GM12878 (cell line): ENCODE measurements around the gene KIAA1671. TPM values are rescaled to one million over a fixed set of nuclear protein-coding genes. Genes with fewer than 3 reads are reported as not detected.

ENCODE experiments used
- ATAC-seq: fragments of 200-7000 bp; cut with Tn5 transposase; 3 replicates; pipeline ENCODE4 v1.9.1; 2020; ENCODE audit warnings: mild to moderate bottlenecking, moderate library complexity
- BruUV-seq: library from RNA; stranded (reverse); fragments of 400-500 nt; replicated peaks from 2 replicates; lab custom pipeline; 2021; lab: Mats Ljungman, UMichigan
- CTCF ChIA-PET: fragments of 300-600 bp; sonication (Branson Sonifier 250); formaldehyde crosslinking; extraction: SDS; loops from one replicate; lab custom pipeline; 2021; ENCODE audit warnings: inconsistent platforms; lab: Yijun Ruan, JAX
- POLR2A ChIA-PET: fragments of 350-600 bp; formaldehyde crosslinking; extraction: SDS; loops from one replicate; lab custom pipeline; 2021; ENCODE audit warnings: inconsistent platforms; lab: Charles Lee
- RAD21 ChIA-PET: fragments of 300-600 bp; sonication (Branson Sonifier 250); formaldehyde crosslinking; loops from one replicate; lab custom pipeline; 2023; ENCODE audit warnings: antibody characterized with exemption; ENCODE audit not compliant: unreplicated experiment; lab: Charles Lee
- SMC1A ChIA-PET: fragments of 300-600 bp; sonication (Branson Sonifier 250); formaldehyde crosslinking; loops from one replicate; lab custom pipeline; 2023; ENCODE audit not compliant: unreplicated experiment, uncharacterized antibody; lab: Charles Lee
- DNase-seq: peaks from one replicate; pipeline ENCODE4 v3.0.0-alpha.2; 2011; ENCODE audit warnings: low read depth, low spot score
- FAIRE-seq: peaks from 3 replicates; lab custom pipeline; 2011; peaks lifted over from hg19 to GRCh38; lab: Jason Lieb, UNC
- H2AFZ ChIP-seq: 2 replicates; pipeline ENCODE4 v1.6.0; 2011; ENCODE audit warnings: low read depth, low read length, control low read depth; ENCODE audit not compliant: control insufficient read depth
- H3K27ac ChIP-seq: 2 replicates; pipeline ENCODE4 v1.5.1; 2011; ENCODE audit warnings: control low read depth; ENCODE audit not compliant: control insufficient read depth, insufficient read depth
- H3K27me3 ChIP-seq, 2 experiments: replicated peaks in 1 of 2; 2 replicates each; pipeline versions ENCODE4 v1.6.0 to v1.6.1; 2011; ENCODE audit warnings: low read length in 1 of 2; ENCODE audit not compliant: control insufficient read depth in 2 of 2, insufficient read depth in 2 of 2
- H3K36me3 ChIP-seq, 2 experiments: 2 replicates each; pipeline ENCODE4 v1.5.1; 2011; ENCODE audit warnings: low read length in 1 of 2; ENCODE audit not compliant: control insufficient read depth in 2 of 2, insufficient read depth in 2 of 2
- H3K4me1 ChIP-seq: 2 replicates; pipeline ENCODE4 v1.6.1; 2011; ENCODE audit warnings: mild to moderate bottlenecking, low read length, moderate library complexity, mixed read lengths; ENCODE audit not compliant: control insufficient read depth, insufficient read depth
- H3K4me2 ChIP-seq: 2 replicates; pipeline ENCODE4 v1.6.0; 2011; ENCODE audit warnings: control low read depth; ENCODE audit not compliant: control insufficient read depth, insufficient read depth
- H3K4me3 ChIP-seq: fragments of 200-600 bp; sonication (generic); 2 replicates; pipeline ENCODE4 v1.5.1; 2016
- H3K79me2 ChIP-seq: 2 replicates; pipeline ENCODE4 v1.6.0; 2011; ENCODE audit warnings: low read length; ENCODE audit not compliant: control insufficient read depth, insufficient read depth
- H3K9ac ChIP-seq: 2 replicates; pipeline ENCODE4 v1.8.0; 2011; ENCODE audit warnings: low read length, control low read depth, mixed read lengths; ENCODE audit not compliant: control insufficient read depth, insufficient read depth
- H3K9me3 ChIP-seq: replicated peaks from 3 replicates; pipeline ENCODE4 v1.5.1; 2011; ENCODE audit warnings: mild to moderate bottlenecking, low read length; ENCODE audit not compliant: control insufficient read depth, insufficient read depth
- H4K20me1 ChIP-seq: 2 replicates; pipeline ENCODE4 v1.6.0; 2011; ENCODE audit not compliant: control insufficient read depth, insufficient read depth
- BCLAF1 ChIP-seq: fragments of 450-650 bp; IDR thresholded peaks from 2 replicates; pipeline ENCODE4 v1.6.1; 2017; ENCODE audit warnings: antibody characterized with exemption, mild to moderate bottlenecking, moderate library complexity
- CBFB ChIP-seq: IDR thresholded peaks from 2 replicates; pipeline ENCODE4 v1.6.1; 2016; ENCODE audit warnings: antibody characterized with exemption, low read depth
- CBX5 ChIP-seq: sonication (generic); IDR thresholded peaks from 2 replicates; pipeline ENCODE4 v1.6.1; 2016; ENCODE audit warnings: low read depth, moderate library complexity, mild to moderate bottlenecking, inconsistent platforms
- EP300 ChIP-seq, 2 experiments: fragments of 150-350 bp in 1 of 2; IDR thresholded peaks; 2 replicates each; pipeline ENCODE4 v1.6.1; 2011 to 2012; ENCODE audit warnings: low read depth in 2 of 2, low read length in 2 of 2, borderline replicate concordance in 1 of 2, improper control_type of control experiment in 1 of 2, inconsistent platforms in 1 of 2; ENCODE audit not compliant: control insufficient read depth in 1 of 2
- FOS ChIP-seq: IDR thresholded peaks from 3 replicates; pipeline ENCODE4 v1.6.1; 2011; ENCODE audit warnings: borderline replicate concordance; ENCODE audit not compliant: insufficient read length; ENCODE audit errors: extremely low read depth
- GATAD2B ChIP-seq: fragments of 450-650 bp; conservative IDR thresholded peaks from 2 replicates; pipeline ENCODE4 v1.6.1; 2017; ENCODE audit warnings: low read depth, mild to moderate bottlenecking, moderate library complexity
- NRF1 ChIP-seq: conservative IDR thresholded peaks from 2 replicates; pipeline ENCODE4 v1.6.1; 2011; ENCODE audit warnings: mild to moderate bottlenecking, low read depth, low read length, improper control_type of control experiment
- RAD51 ChIP-seq: fragments of 450-650 bp; IDR thresholded peaks from 2 replicates; pipeline ENCODE4 v1.6.1; 2016; ENCODE audit warnings: moderate library complexity, mild to moderate bottlenecking, inconsistent platforms
- SIN3A ChIP-seq: IDR thresholded peaks from 2 replicates; pipeline ENCODE4 v1.6.1; 2012; ENCODE audit warnings: low read depth, low read length, improper control_type of control experiment
- SMAD5 ChIP-seq: IDR thresholded peaks from 2 replicates; pipeline ENCODE4 v1.6.1; 2016; ENCODE audit warnings: antibody characterized with exemption, low read depth
- STAT1 ChIP-seq: fragments of 450-650 bp; conservative IDR thresholded peaks from 2 replicates; pipeline ENCODE4 v1.6.1; 2014; ENCODE audit warnings: antibody characterized with exemption, mild to moderate bottlenecking
- ZBED1 ChIP-seq: IDR thresholded peaks from 2 replicates; pipeline ENCODE4 v1.6.1; 2016; ENCODE audit warnings: borderline replicate concordance
- ZNF687 ChIP-seq: fragments of 450-650 bp; IDR thresholded peaks from 2 replicates; pipeline ENCODE4 v1.6.1; 2017; ENCODE audit warnings: mild to moderate bottlenecking, moderate library complexity
- ZZZ3 ChIP-seq: IDR thresholded peaks from 2 replicates; pipeline ENCODE4 v1.6.1; 2011; ENCODE audit warnings: low read depth; ENCODE audit not compliant: control insufficient read depth, insufficient read length
- WGBS: methylation state at CpG from one replicate; pipeline ENCODE4 v1.1.6; 2016; ENCODE audit warnings: low lambda C conversion rate; ENCODE audit not compliant: insufficient replicate concordance, insufficient coverage; ENCODE audit errors: missing lambda C conversion rate; 5-methylcytosine and 5-hydroxymethylcytosine counted together
- in situ Hi-C: fragments of 300-500 bp; cut with MboI; formaldehyde crosslinking; loops from 9 replicates; pipeline ENCODE4 v1.14.3; 2018; ENCODE audit warnings: mixed read lengths
- intact Hi-C: fragments of 100-400 bp; cut with micrococcal nuclease; formaldehyde crosslinking; loops from one replicate; pipeline ENCODE4 v1.14.2; 2022; ENCODE audit not compliant: unreplicated experiment
- polyA plus RNA-seq, 11 experiments: library from polyadenylated mRNA; depleted of rRNA in 4 of 11; unstranded in 6 of 11; stranded (reverse) in 5 of 11; fragments of >200 nt; fragmentation: Nextera tagmentation in 4 of 11; fragmentation: Illumina TruSeq in 1 of 11; extraction: Ambion mirVana in 4 of 11; extraction: Trizol in 1 of 11; gene quantifications; 1 replicate in 1 of 11; 2 replicates in 10 of 11; pipeline versions ENCODE4 v1.2.1 to v1.2.3, GENCODE V29; 2011 to 2016; ENCODE audit warnings: inconsistent platforms in 2 of 11, missing spikeins in 2 of 11, low read depth in 1 of 11
- total RNA-seq, 4 experiments: library from RNA; depleted of rRNA in 3 of 4; stranded (reverse); fragments of >200 nt in 3 of 4; fragmentation: Illumina TruSeq in 1 of 4; extraction: Trizol in 1 of 4; gene quantifications; 2 replicates each; pipeline versions ENCODE4 v1.2.1 to v1.2.3, GENCODE V29; 2013 to 2021
- TF ChIP-seq, protein P1 (sequence below): fragments of 450-650 bp; IDR thresholded peaks from 2 replicates; pipeline ENCODE4 v1.6.1; 2014; ENCODE audit warnings: mild to moderate bottlenecking

Gene KIAA1671
- total and polyA plus RNA-seq, 10 of the 15 experiments (the other 5 are each of a cell fraction or from before 2014, with no cell fraction given) = 0.05 to 2.7 (median 0.33) TPM

DNA sequence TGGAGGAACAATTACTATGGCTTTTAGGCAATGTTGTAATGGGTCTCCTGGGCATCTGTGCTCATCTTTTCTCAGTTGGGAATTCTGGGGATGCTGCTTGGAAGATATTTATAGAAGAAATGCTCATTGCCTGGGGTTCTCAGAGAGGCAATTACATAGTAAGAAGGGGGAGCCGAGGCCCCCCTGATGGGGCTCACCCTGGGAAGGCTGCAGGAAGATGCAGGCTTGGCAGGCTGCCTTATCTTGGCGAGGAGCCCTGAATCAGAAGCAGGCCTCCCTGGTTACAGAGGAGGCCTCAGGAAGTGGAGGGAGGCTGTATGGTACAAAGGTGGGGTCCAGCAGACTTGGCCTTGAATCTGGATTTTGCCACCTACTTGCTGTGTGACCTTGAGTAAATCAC lies 186.5 kb downstream of the KIAA1671 start:
- H3K4me1 ChIP-seq = no peaks in the 10 kb centered on the region
- no peaks in the 10 kb centered on the region for H3K36me3 ChIP-seq
- TF ChIP-seq, protein P1, sequence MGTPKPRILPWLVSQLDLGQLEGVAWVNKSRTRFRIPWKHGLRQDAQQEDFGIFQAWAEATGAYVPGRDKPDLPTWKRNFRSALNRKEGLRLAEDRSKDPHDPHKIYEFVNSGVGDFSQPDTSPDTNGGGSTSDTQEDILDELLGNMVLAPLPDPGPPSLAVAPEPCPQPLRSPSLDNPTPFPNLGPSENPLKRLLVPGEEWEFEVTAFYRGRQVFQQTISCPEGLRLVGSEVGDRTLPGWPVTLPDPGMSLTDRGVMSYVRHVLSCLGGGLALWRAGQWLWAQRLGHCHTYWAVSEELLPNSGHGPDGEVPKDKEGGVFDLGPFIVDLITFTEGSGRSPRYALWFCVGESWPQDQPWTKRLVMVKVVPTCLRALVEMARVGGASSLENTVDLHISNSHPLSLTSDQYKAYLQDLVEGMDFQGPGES = no peak
- TF ChIP-seq SIN3A (no peak), STAT1 (no peak), BCLAF1 (no peak), EP300 (IDR thresholded peaks at IDR 0.05; ENCODE audit: borderline replicate concordance in 1 of 2, control insufficient read depth in 1 of 2, low read depth in 2 of 2, low read length in 2 of 2) (no peak), GATAD2B (no peak), ZNF687 (no peak), CBX5 (no peak), ZZZ3 (no peak), CBFB (no peak), FOS (no peak), RAD51 (no peak), SMAD5 (no peak), ZBED1 (no peak), NRF1 (no peak)
- H3K27me3 ChIP-seq = no peaks in the 10 kb centered on the region
- SMC1A ChIA-PET = no interaction called here
- CTCF ChIA-PET = interaction anchor here (1.2 kb wide), 1 partner anchor 57 kb away, joined by 3 read pairs; no protein-coding TSS in a partner anchor
- no TSS peak for BruUV-seq
- H2AFZ ChIP-seq = no peak overlapping the region
- no peak overlapping the region for H3K9ac ChIP-seq
- DNase-seq (no peak), FAIRE-seq (no peak), ATAC-seq (no peak)
- H4K20me1 ChIP-seq = no peaks in the 10 kb centered on the region
- in situ Hi-C loops (no loop called here), intact Hi-C loops (no loop called here)
- RAD21 ChIA-PET = no interaction called here
- no peak overlapping the region for H3K27ac ChIP-seq
- WGBS = 0% methylated on average over 2 of the region's 2 CpGs
- no peaks in the 10 kb centered on the region for H3K79me2 ChIP-seq
- H3K9me3 ChIP-seq = no peaks in the 10 kb centered on the region; the same call in 2 of the 3 replicates
- POLR2A ChIA-PET = no interaction called here
- no peak overlapping the region for H3K4me3 ChIP-seq
- H3K4me2 ChIP-seq = no peak overlapping the region
